Bronchial epithelial cell (primary cell): ENCODE data around the gene TMTC3. TPM values are rescaled to one million over a fixed set of nuclear protein-coding genes. Genes with fewer than 3 reads are reported as not detected.

ENCODE experiments used
- DNase-seq: peaks from one replicate; pipeline ENCODE4 v3.0.0-alpha.2; 2010; ENCODE audit warnings: low read depth
- FAIRE-seq: peaks from 2 replicates; lab custom pipeline; 2011; peaks lifted over from hg19 to GRCh38; lab: Jason Lieb, UNC
- H3K27me3 ChIP-seq: 2 replicates; pipeline ENCODE4 v1.5.1; 2011; ENCODE audit warnings: low read length; ENCODE audit not compliant: control insufficient read depth, insufficient read depth
- H3K36me3 ChIP-seq: 2 replicates; pipeline ENCODE4 v1.5.1; 2011; ENCODE audit warnings: low read length; ENCODE audit not compliant: control insufficient read depth, insufficient read depth
- H3K4me3 ChIP-seq: 2 replicates; pipeline ENCODE4 v1.5.1; 2011; ENCODE audit warnings: mild to moderate bottlenecking, low read depth, low read length, control low read depth
- total RNA-seq: library from RNA; depleted of rRNA; stranded (reverse); fragments of >200 nt; gene quantifications from 2 replicates; pipeline ENCODE4 v1.2.1, GENCODE V29; 2014
- TF ChIP-seq, protein P1 (sequence below): IDR thresholded peaks from 2 replicates; pipeline ENCODE4 v1.5.1; 2011; ENCODE audit warnings: mild to moderate bottlenecking, moderate library complexity, low read length, control low read depth, inconsistent platforms; ENCODE audit not compliant: insufficient read depth, severe bottlenecking

Gene TMTC3
- total RNA-seq = 27.8 and 44.2 TPM in 2 replicates

GRCh38 chr12:88141774-88142609, at the start of gene TMTC3, which contains the start of gene CEP290:
TMTC3 (plus strand) TSS chr12:88142307; CDS start chr12:88148316, 6,009 bp downstream.
CEP290 (minus strand) TSS chr12:88142088; CDS start chr12:88141307, 781 bp downstream.
- H3K36me3 ChIP-seq = peaks cover under 1% of the 10 kb centered on the region
- H3K4me3 ChIP-seq = peak within 1 kb of the TSS; percentile 71
- FAIRE-seq = peak; percentile 97
- TF ChIP-seq, protein P1, sequence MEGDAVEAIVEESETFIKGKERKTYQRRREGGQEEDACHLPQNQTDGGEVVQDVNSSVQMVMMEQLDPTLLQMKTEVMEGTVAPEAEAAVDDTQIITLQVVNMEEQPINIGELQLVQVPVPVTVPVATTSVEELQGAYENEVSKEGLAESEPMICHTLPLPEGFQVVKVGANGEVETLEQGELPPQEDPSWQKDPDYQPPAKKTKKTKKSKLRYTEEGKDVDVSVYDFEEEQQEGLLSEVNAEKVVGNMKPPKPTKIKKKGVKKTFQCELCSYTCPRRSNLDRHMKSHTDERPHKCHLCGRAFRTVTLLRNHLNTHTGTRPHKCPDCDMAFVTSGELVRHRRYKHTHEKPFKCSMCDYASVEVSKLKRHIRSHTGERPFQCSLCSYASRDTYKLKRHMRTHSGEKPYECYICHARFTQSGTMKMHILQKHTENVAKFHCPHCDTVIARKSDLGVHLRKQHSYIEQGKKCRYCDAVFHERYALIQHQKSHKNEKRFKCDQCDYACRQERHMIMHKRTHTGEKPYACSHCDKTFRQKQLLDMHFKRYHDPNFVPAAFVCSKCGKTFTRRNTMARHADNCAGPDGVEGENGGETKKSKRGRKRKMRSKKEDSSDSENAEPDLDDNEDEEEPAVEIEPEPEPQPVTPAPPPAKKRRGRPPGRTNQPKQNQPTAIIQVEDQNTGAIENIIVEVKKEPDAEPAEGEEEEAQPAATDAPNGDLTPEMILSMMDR = no peak
- peak; percentile 100 for DNase-seq
- no peaks in the 10 kb centered on the region for H3K27me3 ChIP-seq

DNA sequence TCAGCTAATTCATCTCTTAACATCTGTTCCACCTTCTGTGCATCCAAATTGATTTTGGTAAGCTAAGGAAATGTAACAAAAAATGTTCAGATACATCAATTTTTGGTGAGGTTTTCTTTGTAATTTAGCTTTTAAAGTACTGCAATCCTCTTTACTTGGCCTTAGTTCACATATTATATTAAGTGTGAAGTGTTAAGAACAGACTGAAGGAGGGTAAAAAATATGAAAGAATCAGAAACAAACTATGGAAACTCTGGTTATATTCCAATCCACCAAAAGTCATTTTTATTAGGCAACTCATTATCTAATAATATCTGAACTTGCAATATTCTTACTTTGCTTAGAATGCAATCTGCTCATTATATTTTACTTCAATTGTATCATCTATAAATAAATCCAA, 49.3 kb upstream of the TMTC3 start:
- DNase-seq (no peak), FAIRE-seq (no peak)
- no peak overlapping the region for H3K4me3 ChIP-seq
- H3K36me3 ChIP-seq = no peaks in the 10 kb centered on the region
- TF ChIP-seq, protein P1 = no peak
- no peaks in the 10 kb centered on the region for H3K27me3 ChIP-seq

DNA sequence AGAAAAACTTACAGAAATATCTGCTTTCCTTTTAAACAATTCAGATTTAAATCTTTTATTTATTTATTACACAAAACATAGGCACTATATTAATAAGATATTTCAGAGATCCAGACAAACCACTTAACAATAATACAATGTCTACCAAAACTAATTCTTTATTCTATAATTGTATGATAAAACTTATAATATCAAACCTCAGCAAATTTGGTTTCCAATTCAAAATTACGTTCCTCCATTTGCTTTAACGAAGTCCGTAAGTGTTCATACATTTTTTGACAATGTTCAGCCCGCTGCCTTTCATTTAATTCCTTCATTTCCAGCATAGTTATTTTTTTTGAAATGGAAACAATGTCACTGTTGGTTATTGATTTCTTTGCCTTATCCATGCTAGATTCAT, 48.5 kb upstream of the TMTC3 start:
- no peak overlapping the region for H3K4me3 ChIP-seq
- H3K27me3 ChIP-seq = no peaks in the 10 kb centered on the region
- DNase-seq = no peak
- TF ChIP-seq, protein P1 = no peak
- no peak for FAIRE-seq
- H3K36me3 ChIP-seq = no peaks in the 10 kb centered on the region

DNA sequence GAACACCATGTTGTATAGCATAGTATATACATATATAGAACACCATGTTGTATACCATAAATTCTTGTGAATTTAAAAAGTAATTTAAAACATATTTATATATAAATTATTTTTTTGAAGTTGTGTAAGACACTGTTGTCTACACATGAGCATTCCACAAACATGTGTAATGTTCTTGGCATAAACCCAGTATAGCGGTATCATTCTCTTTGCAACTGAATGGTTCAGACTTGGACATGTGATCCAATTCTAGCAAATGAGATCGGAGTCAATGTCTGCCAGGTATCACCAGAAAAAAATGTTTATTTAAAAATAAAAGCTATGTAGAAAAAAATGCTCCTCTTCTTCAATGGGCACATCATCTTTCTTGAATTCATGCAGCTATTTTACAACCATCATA, 34.1 kb upstream of the TMTC3 start:
- no peak for FAIRE-seq
- peaks cover 4% of the 10 kb centered on the region for H3K36me3 ChIP-seq
- DNase-seq = peak; percentile 23
- no peak overlapping the region for H3K4me3 ChIP-seq
- TF ChIP-seq, protein P1 = no peak
- H3K27me3 ChIP-seq = no peaks in the 10 kb centered on the region

GRCh38 chr12:88111074-88111652, 30.9 kb upstream of the TMTC3 start:
- DNase-seq = peak; percentile 69
- no peaks in the 10 kb centered on the region for H3K27me3 ChIP-seq
- H3K4me3 ChIP-seq = peak overlapping the region; percentile 15
- TF ChIP-seq, protein P1 = no peak
- FAIRE-seq = no peak
- H3K36me3 ChIP-seq = peaks cover 4% of the 10 kb centered on the region
